ENCODE results near the gene ZNF761.
"Not testable (repeated sequence)": the region's sequence is repeated elsewhere in the genome, so short reads cannot be mapped to it uniquely, and the experiment has no call there.

Gene ZNF761

DNA sequence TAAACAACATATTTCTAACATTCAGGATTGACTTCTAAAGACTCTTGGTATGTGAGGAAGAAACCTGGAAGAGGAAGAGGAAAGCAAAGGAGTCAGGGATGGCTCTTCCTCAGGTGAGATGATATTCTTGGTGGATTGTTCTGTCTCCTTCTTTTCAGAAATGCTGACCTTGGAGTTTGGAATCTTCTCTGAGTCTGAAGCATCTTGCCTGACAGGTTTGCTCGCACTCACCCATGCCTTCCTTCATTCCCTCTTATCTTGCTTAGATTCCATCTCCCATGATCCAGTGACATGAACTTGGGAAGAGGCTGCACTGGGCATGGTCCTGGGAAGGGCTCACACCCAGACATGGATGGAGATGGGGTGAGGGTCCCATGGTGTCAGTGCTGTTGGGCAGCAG lies 33.9 kb upstream of the ZNF761 start:
- not testable (repeated sequence) for DNase-seq; H3K4me1 ChIP-seq (ENCODE audit: control insufficient read depth, insufficient read depth, low read length, poor library complexity, severe bottlenecking); H3K27ac ChIP-seq (ENCODE audit: insufficient read depth, low read length, poor library complexity, severe bottlenecking); H3K9me3 ChIP-seq (ENCODE audit: control insufficient read depth, low read length); H3K4me3 ChIP-seq (ENCODE audit: insufficient read depth, low read depth, low read length, poor library complexity, severe bottlenecking); H3K27me3 ChIP-seq (replicated peaks; ENCODE audit: control insufficient read depth, insufficient read depth, low read length, poor library complexity, severe bottlenecking)
- peaks cover 31% of the 10 kb centered on the region for H3K36me3 ChIP-seq (ENCODE audit: control insufficient read depth, insufficient read depth, low read length)

DNA sequence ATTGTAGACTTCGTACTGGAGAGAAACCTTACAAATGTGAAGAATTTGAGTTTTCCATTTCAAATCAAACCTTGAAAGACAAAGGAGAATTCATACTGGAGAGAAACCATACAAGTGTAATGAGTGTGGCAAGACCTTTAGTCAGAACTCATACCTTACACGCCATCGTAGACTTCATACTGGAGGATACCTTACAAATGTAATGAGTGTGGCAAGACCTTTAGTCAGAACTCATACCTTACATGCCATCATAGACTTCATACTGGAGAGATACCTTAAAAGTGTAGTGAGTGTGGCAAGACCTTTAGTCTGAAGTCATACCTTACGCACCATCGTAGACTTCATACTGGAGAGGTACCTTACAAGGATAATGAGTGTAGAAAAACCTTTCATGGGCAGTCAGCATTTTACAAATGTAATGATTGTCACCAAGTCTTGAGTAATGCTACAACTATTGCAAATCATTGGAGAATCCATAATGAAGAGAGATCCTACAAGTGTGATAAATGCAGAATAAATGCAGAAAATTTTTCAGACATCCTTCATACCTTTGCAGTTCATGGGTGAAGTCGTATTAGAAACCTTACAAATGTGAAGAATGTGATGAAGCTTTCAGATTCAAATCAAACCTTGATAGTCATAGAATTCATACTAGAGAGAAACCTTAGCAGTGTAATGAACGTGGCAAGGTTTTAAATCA lies 22.1 kb upstream of the ZNF761 start:
- peaks cover 34% of the 10 kb centered on the region for H3K36me3 ChIP-seq (ENCODE audit: control insufficient read depth, insufficient read depth, low read length)
- H3K27me3 ChIP-seq (replicated peaks; ENCODE audit: control insufficient read depth, insufficient read depth, low read length, poor library complexity, severe bottlenecking): no peaks in the 10 kb centered on the region
- H3K4me1 ChIP-seq (ENCODE audit: control insufficient read depth, insufficient read depth, low read length, poor library complexity, severe bottlenecking): no peaks in the 10 kb centered on the region
- H3K27ac ChIP-seq (ENCODE audit: insufficient read depth, low read length, poor library complexity, severe bottlenecking): no peak overlapping the region
- peaks cover 71% of the 10 kb centered on the region for H3K9me3 ChIP-seq (ENCODE audit: control insufficient read depth, low read length)
- DNase-seq: no peak
- no peak overlapping the region for H3K4me3 ChIP-seq (ENCODE audit: insufficient read depth, low read depth, low read length, poor library complexity, severe bottlenecking)

DNA sequence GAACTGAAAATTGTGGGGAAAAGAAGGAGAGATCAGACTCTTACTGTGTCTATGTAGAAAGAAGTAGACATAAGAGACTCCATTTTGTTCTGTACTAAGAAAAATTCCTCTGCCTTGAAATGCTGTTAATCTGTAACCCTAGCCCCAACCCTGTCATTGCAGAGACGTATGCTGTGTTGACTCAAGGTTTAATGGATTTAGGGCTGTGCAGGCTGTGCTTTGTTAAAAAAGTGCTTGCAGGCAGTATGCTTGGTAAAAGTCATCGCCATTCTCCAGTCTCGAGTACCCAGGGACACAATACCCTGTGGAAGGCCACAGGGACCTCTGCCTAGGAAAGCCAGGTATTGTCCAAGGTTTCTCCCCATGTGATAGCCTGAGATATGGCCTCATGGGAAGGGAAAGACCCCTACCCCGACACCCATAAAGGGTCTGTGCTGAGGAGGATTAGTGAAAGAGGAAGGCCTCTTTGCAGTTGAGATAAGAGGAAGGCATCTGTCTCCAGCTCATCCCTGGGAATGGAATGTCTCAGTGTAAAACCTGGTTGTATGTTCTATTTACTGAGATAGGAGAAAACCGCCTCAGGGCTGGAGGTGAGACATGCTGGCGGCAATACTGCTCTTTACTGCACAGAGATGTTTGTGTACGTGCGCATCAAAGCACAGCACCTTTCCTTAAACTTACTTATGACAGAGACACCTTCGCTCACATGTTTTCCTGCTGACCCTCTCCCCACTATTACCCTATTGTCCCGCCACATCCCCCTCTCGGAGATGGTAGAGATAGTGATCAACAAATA lies 11.1 kb upstream of the ZNF761 start:
- not testable (repeated sequence) for H3K36me3 ChIP-seq (ENCODE audit: control insufficient read depth, insufficient read depth, low read length); H3K27me3 ChIP-seq (replicated peaks; ENCODE audit: control insufficient read depth, insufficient read depth, low read length, poor library complexity, severe bottlenecking); H3K4me1 ChIP-seq (ENCODE audit: control insufficient read depth, insufficient read depth, low read length, poor library complexity, severe bottlenecking); H3K4me3 ChIP-seq (ENCODE audit: insufficient read depth, low read depth, low read length, poor library complexity, severe bottlenecking); H3K9me3 ChIP-seq (ENCODE audit: control insufficient read depth, low read length); H3K27ac ChIP-seq (ENCODE audit: insufficient read depth, low read length, poor library complexity, severe bottlenecking); DNase-seq

DNA sequence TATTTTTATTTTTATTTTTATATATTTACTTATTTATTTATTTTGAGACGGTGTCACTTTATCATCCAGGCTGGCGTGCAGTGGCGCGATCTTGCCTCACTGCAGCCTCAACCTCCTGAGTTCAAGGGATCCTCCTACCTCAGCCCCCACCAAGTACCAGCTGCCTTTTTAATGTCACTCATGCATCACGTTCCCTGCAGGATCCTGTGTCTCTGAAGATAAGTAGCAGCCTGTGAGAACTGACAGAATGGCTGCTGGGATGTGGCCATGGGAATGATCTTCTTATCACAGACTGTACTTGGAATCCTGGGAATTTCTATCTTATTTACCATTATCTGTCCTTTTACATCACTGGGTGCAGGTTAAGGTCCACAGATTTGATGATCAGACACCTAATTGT lies 9.2 kb upstream of the ZNF761 start:
- Histone ChIP-seq H3K4me3 (ENCODE audit: insufficient read depth, low read depth, low read length, poor library complexity, severe bottlenecking) (no peak overlapping the region), H3K4me1 (ENCODE audit: control insufficient read depth, insufficient read depth, low read length, poor library complexity, severe bottlenecking) (no peaks in the 10 kb centered on the region)

DNA sequence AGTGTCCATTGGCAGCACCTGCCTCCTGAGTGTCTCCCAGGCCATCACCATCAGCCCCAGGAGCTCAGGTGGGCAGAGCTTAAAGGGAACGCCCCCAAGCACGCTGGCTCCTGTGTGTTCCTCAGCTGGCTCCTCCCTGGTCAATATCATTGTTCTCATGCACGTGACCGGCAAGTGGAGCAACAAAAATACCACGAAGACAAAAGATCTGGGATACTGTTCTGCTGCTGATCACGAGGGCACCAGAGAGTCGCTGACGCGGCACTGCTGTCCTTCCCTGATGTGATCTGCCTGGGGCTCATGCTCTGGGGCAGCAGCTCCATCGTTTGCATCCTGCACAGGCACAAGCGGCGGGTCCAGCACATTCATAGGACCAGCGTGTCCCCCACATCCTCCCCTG lies 8.7 kb upstream of the ZNF761 start:
- not testable (repeated sequence) for H3K4me3 ChIP-seq (ENCODE audit: insufficient read depth, low read depth, low read length, poor library complexity, severe bottlenecking); H3K4me1 ChIP-seq (ENCODE audit: control insufficient read depth, insufficient read depth, low read length, poor library complexity, severe bottlenecking); H3K36me3 ChIP-seq (ENCODE audit: control insufficient read depth, insufficient read depth, low read length); H3K9me3 ChIP-seq (ENCODE audit: control insufficient read depth, low read length); H3K27ac ChIP-seq (ENCODE audit: insufficient read depth, low read length, poor library complexity, severe bottlenecking); DNase-seq; H3K27me3 ChIP-seq (replicated peaks; ENCODE audit: control insufficient read depth, insufficient read depth, low read length, poor library complexity, severe bottlenecking)

More for the DNA sequence above, 9.2 kb upstream of the ZNF761 start:
- no peak for DNase-seq
- Histone ChIP-seq H3K27me3 (replicated peaks; ENCODE audit: control insufficient read depth, insufficient read depth, low read length, poor library complexity, severe bottlenecking) (no peaks in the 10 kb centered on the region), H3K27ac (ENCODE audit: insufficient read depth, low read length, poor library complexity, severe bottlenecking) (no peak overlapping the region), H3K9me3 (ENCODE audit: control insufficient read depth, low read length) (no peaks in the 10 kb centered on the region), H3K36me3 (ENCODE audit: control insufficient read depth, insufficient read depth, low read length) (no peaks in the 10 kb centered on the region)

DNA sequence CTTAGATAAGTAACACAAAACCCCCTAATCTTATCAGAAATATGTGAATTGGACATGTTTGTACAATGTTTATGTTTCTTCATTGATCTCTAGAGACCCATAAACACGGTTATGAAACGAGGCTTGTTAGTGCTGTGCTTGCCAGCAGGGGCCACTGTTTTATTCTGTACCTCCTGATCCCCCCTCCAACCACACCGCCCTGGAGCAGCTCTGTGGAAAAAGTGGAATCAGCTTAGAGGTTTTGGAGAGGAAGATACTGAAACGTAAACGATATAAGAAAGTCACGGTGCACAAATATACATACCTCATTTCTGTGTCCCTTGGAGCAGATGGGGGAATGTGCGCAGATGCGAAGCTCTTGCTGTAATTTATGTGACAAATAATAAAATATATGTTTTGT lies 8.1 kb upstream of the ZNF761 start:
- not testable (repeated sequence) for H3K9me3 ChIP-seq (ENCODE audit: control insufficient read depth, low read length); H3K4me3 ChIP-seq (ENCODE audit: insufficient read depth, low read depth, low read length, poor library complexity, severe bottlenecking)

DNA sequence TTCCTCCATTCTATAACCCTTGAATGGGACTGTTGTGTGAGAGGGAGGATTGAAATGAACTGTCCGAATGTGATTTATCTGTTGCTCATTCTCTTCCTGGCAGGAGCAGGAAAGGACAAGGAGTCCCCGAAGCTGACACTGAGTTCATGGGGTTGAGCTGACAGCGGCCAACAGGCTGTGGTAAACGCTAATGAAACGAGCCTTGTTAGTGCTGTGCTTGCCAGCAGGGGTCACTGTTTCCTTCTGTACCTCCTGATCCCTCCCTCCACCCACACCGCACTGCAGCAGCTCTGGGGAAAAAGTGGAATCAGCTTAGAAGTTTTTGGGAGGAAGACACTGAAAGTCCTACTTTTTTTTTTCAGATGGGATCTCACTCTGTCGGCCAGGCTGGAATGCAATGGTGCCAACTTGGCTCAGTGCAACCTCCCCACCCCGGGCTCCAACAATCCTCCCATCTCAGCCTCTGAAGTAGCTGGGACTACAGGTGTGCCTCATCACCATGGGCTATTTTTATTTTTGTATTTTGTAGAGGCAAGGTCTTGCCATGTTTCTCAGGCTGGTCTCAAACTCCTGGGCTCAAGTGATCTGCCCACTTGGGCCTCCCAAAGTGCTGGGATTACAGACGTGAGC lies 6.7 kb upstream of the ZNF761 start:
- Histone ChIP-seq H3K36me3 (ENCODE audit: control insufficient read depth, insufficient read depth, low read length) (no peaks in the 10 kb centered on the region), H3K4me1 (ENCODE audit: control insufficient read depth, insufficient read depth, low read length, poor library complexity, severe bottlenecking) (no peaks in the 10 kb centered on the region), H3K4me3 (ENCODE audit: insufficient read depth, low read depth, low read length, poor library complexity, severe bottlenecking) (no peak overlapping the region), H3K27me3 (replicated peaks; ENCODE audit: control insufficient read depth, insufficient read depth, low read length, poor library complexity, severe bottlenecking) (no peaks in the 10 kb centered on the region), H3K27ac (ENCODE audit: insufficient read depth, low read length, poor library complexity, severe bottlenecking) (no peak overlapping the region), H3K9me3 (ENCODE audit: control insufficient read depth, low read length) (no peaks in the 10 kb centered on the region)
- DNase-seq: peak; percentile 25 to 53 (median 31)

More for the DNA sequence above, 8.1 kb upstream of the ZNF761 start:
- not testable (repeated sequence) for H3K4me1 ChIP-seq (ENCODE audit: control insufficient read depth, insufficient read depth, low read length, poor library complexity, severe bottlenecking); H3K27ac ChIP-seq (ENCODE audit: insufficient read depth, low read length, poor library complexity, severe bottlenecking); H3K27me3 ChIP-seq (replicated peaks; ENCODE audit: control insufficient read depth, insufficient read depth, low read length, poor library complexity, severe bottlenecking); H3K36me3 ChIP-seq (ENCODE audit: control insufficient read depth, insufficient read depth, low read length); DNase-seq

DNA sequence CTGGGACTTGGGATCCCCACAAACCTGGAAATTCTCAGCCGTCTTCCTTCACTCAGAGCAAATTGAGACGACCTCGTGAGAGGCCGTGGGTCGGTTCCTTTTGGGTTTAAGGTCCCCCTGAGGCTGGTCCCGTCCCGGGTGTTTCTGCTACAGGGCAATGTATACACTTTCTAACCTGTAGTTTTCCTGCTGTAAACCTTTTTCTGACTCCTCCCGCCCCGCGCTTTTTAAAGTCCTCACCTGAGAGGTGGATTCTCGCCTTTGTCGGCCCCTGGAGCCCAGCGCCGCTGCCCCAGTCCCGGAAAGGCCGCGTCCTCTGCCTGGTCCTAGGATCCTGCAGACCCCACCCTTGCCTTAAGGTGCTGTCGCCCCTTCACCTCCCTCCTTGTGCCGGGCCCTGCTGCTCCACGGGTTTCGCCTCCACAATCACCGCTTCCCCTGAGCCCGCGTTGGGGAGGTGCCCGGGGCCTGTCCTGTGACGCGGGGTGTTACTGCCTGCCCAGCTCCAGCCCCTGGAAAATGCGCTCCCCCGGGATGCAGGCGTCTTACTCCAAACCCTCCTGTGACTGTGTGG lies 391 bp downstream of the ZNF761 start:
- H3K9me3 ChIP-seq (ENCODE audit: control insufficient read depth, low read length): no peaks in the 10 kb centered on the region
- no peak for DNase-seq
- H3K36me3 ChIP-seq (ENCODE audit: control insufficient read depth, insufficient read depth, low read length): peaks cover 12% of the 10 kb centered on the region
- peak overlapping the region; percentile 71 for H3K27ac ChIP-seq (ENCODE audit: insufficient read depth, low read length, poor library complexity, severe bottlenecking)
- H3K4me1 ChIP-seq (ENCODE audit: control insufficient read depth, insufficient read depth, low read length, poor library complexity, severe bottlenecking): peaks cover 5% of the 10 kb centered on the region
- H3K27me3 ChIP-seq (replicated peaks; ENCODE audit: control insufficient read depth, insufficient read depth, low read length, poor library complexity, severe bottlenecking): no peaks in the 10 kb centered on the region
- peak overlapping the region; percentile 79 for H3K4me3 ChIP-seq (ENCODE audit: insufficient read depth, low read depth, low read length, poor library complexity, severe bottlenecking)

DNA sequence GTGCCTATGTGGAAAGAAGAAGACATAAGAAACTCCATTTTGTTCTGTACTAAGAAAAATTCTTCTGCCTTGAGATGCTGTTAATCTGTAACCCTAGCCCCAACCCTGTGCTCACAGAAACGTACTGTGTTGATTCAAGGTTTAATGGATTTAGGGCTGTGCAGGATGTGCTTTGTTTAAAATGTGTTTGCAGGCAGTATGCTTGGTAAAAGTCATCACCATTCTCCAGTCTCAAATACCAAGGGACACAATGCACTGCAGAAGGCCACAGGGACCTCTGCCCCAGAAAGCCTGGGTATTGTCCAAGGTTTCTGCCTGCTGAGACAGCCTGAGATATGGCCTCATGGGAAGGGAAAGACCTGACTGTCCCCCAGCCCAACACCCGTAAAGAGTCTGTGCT lies 12.0 kb downstream of the ZNF761 start:
- DNase-seq; H3K27ac ChIP-seq (ENCODE audit: insufficient read depth, low read length, poor library complexity, severe bottlenecking); H3K27me3 ChIP-seq (replicated peaks; ENCODE audit: control insufficient read depth, insufficient read depth, low read length, poor library complexity, severe bottlenecking); H3K4me3 ChIP-seq (ENCODE audit: insufficient read depth, low read depth, low read length, poor library complexity, severe bottlenecking); H3K4me1 ChIP-seq (ENCODE audit: control insufficient read depth, insufficient read depth, low read length, poor library complexity, severe bottlenecking): not testable (repeated sequence)
- H3K36me3 ChIP-seq (ENCODE audit: control insufficient read depth, insufficient read depth, low read length): peaks cover 27% of the 10 kb centered on the region
- peaks cover 11% of the 10 kb centered on the region for H3K9me3 ChIP-seq (ENCODE audit: control insufficient read depth, low read length)

DNA sequence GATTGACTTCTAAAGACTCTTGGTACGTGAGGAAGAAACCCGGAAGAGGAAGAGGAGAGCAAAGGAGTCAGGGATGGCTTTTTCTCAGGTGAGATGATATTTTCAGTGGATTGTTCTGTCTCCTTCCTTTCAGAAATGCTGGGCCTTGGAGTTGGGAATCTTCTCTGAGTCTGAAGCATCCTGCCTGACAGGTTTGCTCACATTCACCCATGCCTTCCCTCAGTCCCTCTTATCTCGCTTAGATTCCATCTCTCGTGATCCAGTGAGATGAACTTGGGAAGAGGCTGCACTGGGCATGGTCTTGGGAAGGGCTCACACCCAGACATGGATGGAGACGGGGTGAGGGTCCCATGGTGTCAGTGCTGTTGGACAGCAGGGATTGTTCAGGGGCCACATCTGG lies 15.4 kb downstream of the ZNF761 start:
- not testable (repeated sequence) for H3K27ac ChIP-seq (ENCODE audit: insufficient read depth, low read length, poor library complexity, severe bottlenecking); H3K4me3 ChIP-seq (ENCODE audit: insufficient read depth, low read depth, low read length, poor library complexity, severe bottlenecking); H3K4me1 ChIP-seq (ENCODE audit: control insufficient read depth, insufficient read depth, low read length, poor library complexity, severe bottlenecking); H3K27me3 ChIP-seq (replicated peaks; ENCODE audit: control insufficient read depth, insufficient read depth, low read length, poor library complexity, severe bottlenecking); DNase-seq
- Histone ChIP-seq H3K9me3 (ENCODE audit: control insufficient read depth, low read length) (peaks cover 16% of the 10 kb centered on the region), H3K36me3 (ENCODE audit: control insufficient read depth, insufficient read depth, low read length) (peaks cover 38% of the 10 kb centered on the region)
